GM19328 (cell line): Measurements from ENCODE around the gene C5orf58.

Experiments used
- ATAC-seq: cut with Tn5 transposase; IDR thresholded peaks from one replicate; pipeline ENCODE4 v1.9.1; 2021; ENCODE audit warnings: mild to moderate bottlenecking, moderate library complexity; ENCODE audit not compliant: unreplicated experiment

The C5orf58 gene, protein sequence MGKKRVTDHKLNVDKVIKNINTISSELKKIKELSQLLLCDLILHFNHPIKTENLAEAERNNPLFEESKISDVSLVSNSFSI

GRCh38 chr5:170232786-170233185 is at the start of gene C5orf58:
Gene C5orf58, plus strand, starts transcription at chr5:170232985. Its CDS starts 1,992 bp downstream, at chr5:170234977.
- no peak for ATAC-seq

- ATAC-seq, result peak; percentile 81
Measured at GRCh38 chr5:170183816-170184687, 48.7 kb upstream of the C5orf58 start.

- no peak for ATAC-seq
Measured at GRCh38 chr5:170184737-170185136, 48.0 kb upstream of the C5orf58 start.

GRCh38 chr5:170186156-170186555 is 46.6 kb upstream of the C5orf58 start:
- no peak for ATAC-seq

GRCh38 chr5:170186856-170187255 is 45.9 kb upstream of the C5orf58 start:
- ATAC-seq, result no peak

GRCh38 chr5:170190436-170191134 is 42.2 kb upstream of the C5orf58 start:
- ATAC-seq, result no peak

DNA sequence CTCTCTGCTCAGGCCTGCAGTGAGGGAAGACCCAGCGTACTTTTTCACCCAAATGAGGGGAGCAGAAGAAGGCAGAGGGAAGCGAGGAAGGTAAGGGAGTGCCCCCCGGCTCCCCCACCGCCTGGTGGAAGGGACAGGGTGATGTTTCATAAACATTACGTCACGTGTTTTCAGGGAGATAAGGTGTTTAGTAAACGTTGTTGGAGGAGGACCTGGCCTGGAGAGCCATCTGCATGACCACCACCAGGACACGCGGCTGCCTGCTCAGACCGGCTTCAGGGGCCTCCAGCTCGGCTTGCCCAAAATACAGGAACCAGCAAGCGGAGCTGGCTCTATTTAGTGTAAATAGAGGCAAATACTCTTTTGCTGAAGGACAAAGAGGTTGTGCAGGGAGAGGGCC is 40.0 kb upstream of the C5orf58 start:
- no peak for ATAC-seq

- no peak for ATAC-seq
Measured at GRCh38 chr5:170195961-170196360, 36.8 kb upstream of the C5orf58 start.

DNA sequence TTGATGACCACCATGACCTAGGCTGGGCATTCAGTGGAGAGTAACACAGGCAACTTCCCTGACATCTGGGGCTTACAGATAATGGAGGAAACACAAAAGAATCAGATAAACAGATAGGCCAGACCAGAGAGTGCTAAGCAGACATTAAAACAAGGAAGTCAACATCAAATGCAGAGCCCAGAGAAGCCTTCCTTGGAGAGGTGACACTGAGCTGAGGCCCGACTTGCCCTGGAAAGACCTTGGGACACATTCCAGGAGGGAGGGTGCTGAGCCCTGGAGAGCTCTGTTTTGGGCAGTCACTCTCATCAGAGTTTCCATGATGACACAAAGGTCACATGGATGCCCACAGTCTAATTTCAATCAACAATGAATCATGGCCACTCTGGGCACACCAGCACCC is 31.9 kb upstream of the C5orf58 start:
- no peak for ATAC-seq

DNA sequence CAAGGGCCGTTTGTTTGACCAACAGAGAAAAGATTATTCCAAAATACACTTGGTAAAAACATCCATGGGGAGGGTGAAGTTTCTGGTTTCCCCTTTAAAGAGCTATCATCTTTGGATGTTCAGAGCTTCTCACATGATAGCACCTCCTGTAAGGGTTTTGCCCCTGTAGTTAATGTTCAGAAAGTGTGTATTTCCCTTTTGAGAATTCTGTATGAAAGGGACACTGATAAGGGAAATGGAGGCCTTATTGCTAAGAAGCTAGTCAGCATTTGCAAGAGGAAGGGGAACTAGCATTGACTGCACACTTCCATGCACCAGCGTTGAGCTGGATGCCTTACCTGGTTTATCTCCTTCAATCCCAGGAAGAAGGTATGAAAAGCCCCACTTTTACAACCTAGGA is 31.5 kb upstream of the C5orf58 start:
- ATAC-seq, result no peak

DNA sequence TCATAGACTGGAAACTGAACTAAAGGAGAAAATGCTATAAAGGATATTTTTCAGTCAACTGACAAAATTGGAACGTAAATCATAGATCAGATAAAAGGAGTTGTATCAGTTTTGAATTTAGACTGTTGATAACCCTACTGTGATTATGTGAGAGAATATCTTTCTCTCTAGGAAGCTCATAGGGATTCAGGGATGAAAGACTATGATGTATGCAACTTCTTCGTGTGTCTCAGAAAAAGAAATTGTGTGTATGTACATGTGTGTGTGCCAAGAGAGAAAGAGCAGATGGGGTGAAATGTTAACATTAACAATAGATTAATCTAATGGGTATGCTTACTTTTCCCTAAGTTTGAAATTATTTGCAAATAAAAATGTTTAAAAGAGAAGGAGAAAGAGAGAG is 30.7 kb upstream of the C5orf58 start:
- no peak for ATAC-seq

GRCh38 chr5:170204202-170204601 is 28.6 kb upstream of the C5orf58 start:
- no peak for ATAC-seq

GRCh38 chr5:170206216-170206615 is 26.6 kb upstream of the C5orf58 start:
- ATAC-seq, result no peak

- no peak for ATAC-seq
Measured at GRCh38 chr5:170206958-170207357, 25.8 kb upstream of the C5orf58 start.

DNA sequence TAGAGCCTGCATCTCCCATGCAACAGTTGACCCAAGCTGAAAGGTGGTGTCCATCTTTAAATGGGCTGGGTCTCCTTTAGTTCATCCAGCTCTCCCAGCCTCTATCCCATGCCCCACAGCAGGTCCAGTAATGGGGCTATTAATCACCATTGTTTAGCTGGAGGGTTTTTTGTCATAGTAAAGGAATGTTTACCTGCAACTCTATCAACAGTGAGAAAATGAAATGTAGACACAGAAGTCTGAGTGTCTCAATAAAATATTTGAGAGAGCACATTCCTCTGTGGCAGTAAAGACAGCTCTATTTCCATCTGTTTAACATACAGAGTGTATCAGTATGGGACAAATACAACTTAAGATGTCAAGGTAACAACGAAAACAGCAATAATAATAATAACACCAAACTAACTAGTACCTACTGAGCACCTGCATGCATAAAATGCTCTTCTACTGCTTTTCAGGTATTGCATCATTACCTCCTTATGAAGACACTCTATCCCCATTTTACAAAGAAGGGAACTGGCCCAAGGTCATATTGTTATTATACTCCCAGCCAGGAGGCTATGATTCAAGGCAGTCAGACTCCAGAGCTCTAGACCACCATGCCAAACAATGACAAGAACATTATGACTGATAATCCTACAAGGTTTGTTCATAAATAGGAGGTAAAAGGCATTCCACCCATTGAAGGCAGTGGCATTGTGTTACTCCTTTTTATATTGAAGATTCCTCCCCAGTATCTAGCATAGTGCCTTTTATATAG is 21.0 kb upstream of the C5orf58 start:
- no peak for ATAC-seq

GRCh38 chr5:170216257-170216864 is 16.4 kb upstream of the C5orf58 start:
- ATAC-seq, result no peak

DNA sequence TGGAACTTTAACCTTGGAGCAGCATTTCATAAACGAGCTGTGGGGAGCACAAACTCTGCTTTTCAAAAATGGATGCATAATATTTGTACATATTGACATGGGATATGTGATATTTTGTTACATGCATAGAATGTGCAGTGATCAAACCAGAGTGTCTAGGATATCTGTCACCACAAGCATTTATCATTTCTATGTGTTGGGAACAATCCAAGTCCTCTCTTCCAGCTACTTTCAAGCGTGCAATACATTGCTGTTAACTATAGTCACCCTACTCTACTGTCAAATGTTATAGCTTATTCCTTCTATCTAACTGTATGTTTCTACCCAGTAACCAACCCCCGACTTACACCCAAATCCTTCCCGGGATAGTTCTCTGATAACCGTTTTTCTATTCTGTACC is 15.0 kb upstream of the C5orf58 start:
- ATAC-seq, result no peak

DNA sequence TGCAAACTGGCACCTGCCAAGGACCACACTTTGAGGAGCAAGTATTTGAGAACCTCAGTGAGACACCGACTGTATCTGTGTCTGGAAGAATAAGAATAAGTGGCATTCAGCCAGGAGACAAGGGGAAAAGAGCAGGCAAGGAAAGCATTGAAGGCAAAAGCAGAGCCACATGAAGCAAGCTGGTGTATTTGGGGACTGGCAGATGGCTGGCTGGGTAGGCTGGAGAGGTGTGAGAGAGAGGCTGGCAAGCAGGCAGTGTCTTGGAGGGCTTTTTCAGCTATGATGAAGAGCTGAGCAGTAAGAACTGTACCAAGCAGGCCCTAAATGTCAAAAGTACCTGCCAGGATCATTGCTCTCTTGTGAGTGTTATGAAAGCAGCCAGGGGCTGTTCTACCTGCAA is 14.1 kb upstream of the C5orf58 start:
- ATAC-seq, result no peak

GRCh38 chr5:170219615-170220014 is 13.2 kb upstream of the C5orf58 start:
- no peak for ATAC-seq

DNA sequence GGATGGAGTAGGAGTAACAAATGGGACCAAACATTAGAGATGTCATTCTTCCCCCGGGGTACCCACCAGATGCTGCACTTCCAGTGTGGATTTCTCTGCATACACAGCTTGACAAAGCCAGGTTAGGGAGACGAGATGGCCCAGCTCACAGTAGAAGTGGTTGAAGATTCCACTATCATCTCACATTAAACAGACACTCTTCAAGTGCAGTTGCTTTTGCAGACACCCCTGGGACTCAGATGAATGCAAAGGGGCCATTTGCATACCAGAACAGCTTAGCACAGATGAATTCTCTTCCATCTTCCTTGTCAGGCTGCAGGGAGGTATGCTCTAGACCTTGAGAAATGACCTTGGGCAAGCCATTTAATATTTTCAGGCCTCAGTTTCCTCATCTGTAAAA is 12.6 kb upstream of the C5orf58 start:
- ATAC-seq, result no peak

- no peak for ATAC-seq
Measured at GRCh38 chr5:170221327-170221741, 11.5 kb upstream of the C5orf58 start.
